SK-N-SH (cell line): ENCODE results near the gene DCANP1. TPM values are rescaled to one million over a fixed set of nuclear protein-coding genes. Genes with fewer than 3 reads are reported as not detected.

Experiments
- CTCF ChIA-PET: fragments of 300-600, 350-600 bp; formaldehyde crosslinking; extraction: SDS; loops from one replicate; lab custom pipeline; 2021; lab: Yijun Ruan, JAX
- POLR2A ChIA-PET: fragments of 350-600 bp; sonication (Branson Sonifier 250); formaldehyde crosslinking; extraction: SDS; loops from one replicate; lab custom pipeline; 2020; ENCODE audit warnings: antibody characterized with exemption, inconsistent platforms; lab: Yijun Ruan, JAX
- DNase-seq: peaks from one replicate; pipeline ENCODE4 v3.0.0; 2012
- H2AFZ ChIP-seq: fragments of 200-600 bp; sonication (generic); 2 replicates; pipeline ENCODE4 v1.8.1; 2016; ENCODE audit warnings: antibody characterized with exemption, mild to moderate bottlenecking, low read depth
- H3F3A ChIP-seq: fragments of 200-600 bp; sonication (generic); replicated peaks from 2 replicates; pipeline ENCODE3; 2016; ENCODE audit warnings: antibody characterized with exemption, mild to moderate bottlenecking; ENCODE audit not compliant: insufficient read depth
- H3K27ac ChIP-seq, 2 experiments: fragments of 200-500 bp in 1 of 2; fragments of 200-600 bp in 1 of 2; sonication (Bioruptor generic) in 1 of 2; sonication (generic), shearing (Covaris generic) in 1 of 2; 2 replicates each; pipeline versions ENCODE4 v1.5.1 to v1.6.1; 2014 to 2016; ENCODE audit warnings: low read depth in 2 of 2, inconsistent platforms in 1 of 2, low read length in 1 of 2, mild to moderate bottlenecking in 1 of 2, mixed read lengths in 1 of 2
- H3K27me3 ChIP-seq: fragments of 200-600 bp; sonication (generic), shearing (Covaris generic); 2 replicates; pipeline ENCODE4 v1.6.1; 2016; ENCODE audit warnings: mixed run types; ENCODE audit not compliant: insufficient read depth
- H3K36me3 ChIP-seq, 2 experiments: fragments of 200-500 bp in 1 of 2; fragments of 200-600 bp in 1 of 2; sonication (Bioruptor generic) in 1 of 2; sonication (generic) in 1 of 2; replicated peaks in 1 of 2; 2 replicates each; pipeline versions ENCODE3 to v1.5.1; 2014 to 2016; ENCODE audit warnings: low read length in 1 of 2, mild to moderate bottlenecking in 1 of 2; ENCODE audit not compliant: insufficient read depth in 2 of 2, control insufficient read depth in 1 of 2
- H3K4me1 ChIP-seq, 2 experiments: fragments of 200-500 bp in 1 of 2; fragments of 200-600 bp in 1 of 2; sonication (Bioruptor generic) in 1 of 2; sonication (generic), shearing (Covaris generic) in 1 of 2; 2 replicates each; pipeline versions ENCODE4 v1.5.1 to v1.6.1; 2014 to 2016; ENCODE audit warnings: low read depth in 1 of 2, low read length in 1 of 2, mixed run types in 1 of 2; ENCODE audit not compliant: insufficient read depth in 2 of 2, control insufficient read depth in 1 of 2
- H3K4me2 ChIP-seq: fragments of 200-600 bp; sonication (generic), shearing (Covaris generic); 2 replicates; pipeline ENCODE4 v1.6.1; 2017; ENCODE audit warnings: mixed run types
- H3K4me3 ChIP-seq, 2 experiments: fragments of 200-500 bp in 1 of 2; fragments of 200-600 bp in 1 of 2; sonication (Bioruptor generic) in 1 of 2; sonication (generic), shearing (Covaris generic) in 1 of 2; 2 replicates each; pipeline versions ENCODE4 v1.5.1 to v1.8.1; 2014 to 2016; ENCODE audit warnings: low read depth in 2 of 2, inconsistent platforms in 1 of 2, low read length in 1 of 2, mild to moderate bottlenecking in 1 of 2, mixed read lengths in 1 of 2, moderate library complexity in 1 of 2
- H3K79me2 ChIP-seq: fragments of 200-600 bp; sonication (generic); 2 replicates; pipeline ENCODE4 v1.8.1; 2017; ENCODE audit warnings: mild to moderate bottlenecking; ENCODE audit not compliant: insufficient read depth
- H3K9ac ChIP-seq: fragments of 200-600 bp; sonication (generic); 2 replicates; pipeline ENCODE4 v1.6.1; 2017; ENCODE audit warnings: mixed run types
- H3K9me2 ChIP-seq: fragments of 200-600 bp; sonication (generic); 2 replicates; pipeline ENCODE4 v1.6.1; 2017; ENCODE audit warnings: mixed run types
- H3K9me3 ChIP-seq: fragments of 200-600 bp; sonication (generic); 2 replicates; pipeline ENCODE4 v1.6.1; 2017; ENCODE audit warnings: mixed run types, mild to moderate bottlenecking, moderate library complexity
- H4K20me1 ChIP-seq: fragments of 200-600 bp; sonication (generic); 2 replicates; pipeline ENCODE4 v1.6.1; 2017; ENCODE audit warnings: mild to moderate bottlenecking, mixed run types; ENCODE audit not compliant: insufficient read depth
- CHD2 ChIP-seq: fragments of 150-350 bp; IDR thresholded peaks from 2 replicates; pipeline ENCODE4 v1.6.1; 2018; ENCODE audit warnings: low read length; ENCODE audit not compliant: partially characterized antibody
- EZH2phosphoT487 ChIP-seq: fragments of 200-600 bp; sonication (generic); IDR thresholded peaks from 2 replicates; pipeline ENCODE4 v1.6.1; 2017; ENCODE audit warnings: low read depth, mixed run types, mild to moderate bottlenecking, antibody characterized with exemption, moderate library complexity, borderline replicate concordance
- FOSL2 ChIP-seq: IDR thresholded peaks from 2 replicates; pipeline ENCODE4 v1.4.0; 2012; ENCODE audit warnings: low read depth, mild to moderate bottlenecking, moderate library complexity, borderline replicate concordance
- GATA2 ChIP-seq: sonication (generic); formaldehyde crosslinking; IDR thresholded peaks from 2 replicates; pipeline ENCODE4 v1.5.0; 2020; ENCODE audit warnings: mild to moderate bottlenecking, missing genetic modification reagents
- MEF2A ChIP-seq: IDR thresholded peaks from 2 replicates; pipeline ENCODE4 v1.4.0; 2012; ENCODE audit warnings: low read depth, borderline replicate concordance
- RAD21 ChIP-seq: IDR thresholded peaks from 2 replicates; pipeline ENCODE4 v1.6.1; 2012; ENCODE audit warnings: mild to moderate bottlenecking, low read length
- SIN3A ChIP-seq: IDR thresholded peaks from 2 replicates; pipeline ENCODE4 v1.6.1; 2012; ENCODE audit warnings: low read depth, mild to moderate bottlenecking, low read length, moderate library complexity, borderline replicate concordance
- SMC3 ChIP-seq: IDR thresholded peaks from 2 replicates; pipeline ENCODE4 v1.6.1; 2012; ENCODE audit warnings: low read depth, low read length, improper control_type of control experiment
- YY1 ChIP-seq: IDR thresholded peaks from 2 replicates; pipeline ENCODE4 v1.4.0; 2012; ENCODE audit warnings: low read depth, mild to moderate bottlenecking
- WGBS: methylation state at CpG from one replicate; pipeline ENCODE4 v1.1.6; 2017; ENCODE audit warnings: low lambda C conversion rate; 5-methylcytosine and 5-hydroxymethylcytosine counted together
- polyA plus RNA-seq, 3 experiments: library from polyadenylated mRNA; depleted of rRNA; stranded (reverse); fragments of >200 nt; gene quantifications; 2 replicates each; pipeline ENCODE4 v1.2.3, GENCODE V29; 2012
- TF ChIP-seq, protein P1 (sequence below): fragments of 150-350 bp; IDR thresholded peaks from 2 replicates; pipeline ENCODE4 v1.6.1; 2017; ENCODE audit warnings: antibody characterized with exemption, low read length, low read depth, borderline replicate concordance
- TF ChIP-seq, protein P2 (sequence below): IDR thresholded peaks from 2 replicates; pipeline ENCODE4 v1.4.0; 2012; ENCODE audit warnings: low read depth
- TF ChIP-seq, protein P3 (sequence below): IDR thresholded peaks from 2 replicates; pipeline ENCODE4; 2012
- TF ChIP-seq, protein P4 (sequence below): IDR thresholded peaks from 2 replicates; pipeline ENCODE4 v1.4.0; 2012; ENCODE audit warnings: low read depth, borderline replicate concordance
- TF ChIP-seq, protein P5 (sequence below): fragments of 150-350 bp; IDR thresholded peaks from 2 replicates; pipeline ENCODE4 v1.6.1; 2016; ENCODE audit warnings: mild to moderate bottlenecking, low read depth, low read length
- TF ChIP-seq, protein P6 (sequence below): fragments of 200-600 bp; sonication (generic); IDR thresholded peaks from 2 replicates; pipeline ENCODE4 v1.6.1; 2017; ENCODE audit warnings: antibody characterized with exemption, mild to moderate bottlenecking, moderate library complexity

The DCANP1 gene
- polyA plus RNA-seq, 1 of the 3 experiments (the other 2 are of a cell fraction): not detected

DNA sequence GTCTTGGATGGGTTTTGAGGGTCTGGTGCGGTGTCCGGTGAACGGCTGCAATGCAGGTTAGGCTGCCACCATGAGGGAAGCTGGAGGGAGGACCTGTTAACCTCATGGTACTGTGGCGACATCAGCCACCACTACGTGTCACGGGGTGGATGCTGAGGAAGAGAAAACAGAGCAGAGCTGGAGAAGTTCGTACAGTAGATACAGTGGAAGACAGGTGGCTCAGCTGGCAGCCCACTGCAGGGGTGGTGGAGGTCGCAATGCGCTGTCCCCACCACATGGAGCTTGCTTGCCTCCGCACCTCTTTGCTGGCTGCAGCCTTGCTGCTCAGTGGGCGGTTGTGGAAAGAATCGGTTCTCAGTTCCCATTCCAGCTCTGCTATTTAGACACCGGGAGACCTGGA is 2.8 kb downstream of the DCANP1 start:
- H3K4me3 ChIP-seq: no peak overlapping the region
- no peak overlapping the region for H3K9ac ChIP-seq
- no peak for DNase-seq
- H3K9me2 ChIP-seq: no peaks in the 10 kb centered on the region
- no peaks in the 10 kb centered on the region for H3K27me3 ChIP-seq
- no peak overlapping the region for H3K27ac ChIP-seq
- TF ChIP-seq FOSL2 (no peak), MEF2A (no peak), GATA2 (CRISPR knock-in tag) (no peak), EZH2phosphoT487 (no peak), SIN3A (no peak), CHD2 (no peak), SMC3 (no peak), RAD21 (no peak), YY1 (no peak)
- TF ChIP-seq, protein P1, sequence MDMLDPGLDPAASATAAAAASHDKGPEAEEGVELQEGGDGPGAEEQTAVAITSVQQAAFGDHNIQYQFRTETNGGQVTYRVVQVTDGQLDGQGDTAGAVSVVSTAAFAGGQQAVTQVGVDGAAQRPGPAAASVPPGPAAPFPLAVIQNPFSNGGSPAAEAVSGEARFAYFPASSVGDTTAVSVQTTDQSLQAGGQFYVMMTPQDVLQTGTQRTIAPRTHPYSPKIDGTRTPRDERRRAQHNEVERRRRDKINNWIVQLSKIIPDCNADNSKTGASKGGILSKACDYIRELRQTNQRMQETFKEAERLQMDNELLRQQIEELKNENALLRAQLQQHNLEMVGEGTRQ: no peak
- TF ChIP-seq, protein P2, sequence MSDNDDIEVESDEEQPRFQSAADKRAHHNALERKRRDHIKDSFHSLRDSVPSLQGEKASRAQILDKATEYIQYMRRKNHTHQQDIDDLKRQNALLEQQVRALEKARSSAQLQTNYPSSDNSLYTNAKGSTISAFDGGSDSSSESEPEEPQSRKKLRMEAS: no peak
- TF ChIP-seq, protein P3, sequence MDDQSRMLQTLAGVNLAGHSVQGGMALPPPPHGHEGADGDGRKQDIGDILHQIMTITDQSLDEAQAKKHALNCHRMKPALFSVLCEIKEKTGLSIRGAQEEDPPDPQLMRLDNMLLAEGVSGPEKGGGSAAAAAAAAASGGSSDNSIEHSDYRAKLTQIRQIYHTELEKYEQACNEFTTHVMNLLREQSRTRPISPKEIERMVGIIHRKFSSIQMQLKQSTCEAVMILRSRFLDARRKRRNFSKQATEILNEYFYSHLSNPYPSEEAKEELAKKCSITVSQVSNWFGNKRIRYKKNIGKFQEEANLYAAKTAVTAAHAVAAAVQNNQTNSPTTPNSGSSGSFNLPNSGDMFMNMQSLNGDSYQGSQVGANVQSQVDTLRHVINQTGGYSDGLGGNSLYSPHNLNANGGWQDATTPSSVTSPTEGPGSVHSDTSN: no peak
- TF ChIP-seq, protein P4, sequence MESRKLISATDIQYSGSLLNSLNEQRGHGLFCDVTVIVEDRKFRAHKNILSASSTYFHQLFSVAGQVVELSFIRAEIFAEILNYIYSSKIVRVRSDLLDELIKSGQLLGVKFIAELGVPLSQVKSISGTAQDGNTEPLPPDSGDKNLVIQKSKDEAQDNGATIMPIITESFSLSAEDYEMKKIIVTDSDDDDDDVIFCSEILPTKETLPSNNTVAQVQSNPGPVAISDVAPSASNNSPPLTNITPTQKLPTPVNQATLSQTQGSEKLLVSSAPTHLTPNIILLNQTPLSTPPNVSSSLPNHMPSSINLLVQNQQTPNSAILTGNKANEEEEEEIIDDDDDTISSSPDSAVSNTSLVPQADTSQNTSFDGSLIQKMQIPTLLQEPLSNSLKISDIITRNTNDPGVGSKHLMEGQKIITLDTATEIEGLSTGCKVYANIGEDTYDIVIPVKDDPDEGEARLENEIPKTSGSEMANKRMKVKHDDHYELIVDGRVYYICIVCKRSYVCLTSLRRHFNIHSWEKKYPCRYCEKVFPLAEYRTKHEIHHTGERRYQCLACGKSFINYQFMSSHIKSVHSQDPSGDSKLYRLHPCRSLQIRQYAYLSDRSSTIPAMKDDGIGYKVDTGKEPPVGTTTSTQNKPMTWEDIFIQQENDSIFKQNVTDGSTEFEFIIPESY: no peak
- TF ChIP-seq, protein P5, sequence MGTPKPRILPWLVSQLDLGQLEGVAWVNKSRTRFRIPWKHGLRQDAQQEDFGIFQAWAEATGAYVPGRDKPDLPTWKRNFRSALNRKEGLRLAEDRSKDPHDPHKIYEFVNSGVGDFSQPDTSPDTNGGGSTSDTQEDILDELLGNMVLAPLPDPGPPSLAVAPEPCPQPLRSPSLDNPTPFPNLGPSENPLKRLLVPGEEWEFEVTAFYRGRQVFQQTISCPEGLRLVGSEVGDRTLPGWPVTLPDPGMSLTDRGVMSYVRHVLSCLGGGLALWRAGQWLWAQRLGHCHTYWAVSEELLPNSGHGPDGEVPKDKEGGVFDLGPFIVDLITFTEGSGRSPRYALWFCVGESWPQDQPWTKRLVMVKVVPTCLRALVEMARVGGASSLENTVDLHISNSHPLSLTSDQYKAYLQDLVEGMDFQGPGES: no peak
- TF ChIP-seq, protein P6, sequence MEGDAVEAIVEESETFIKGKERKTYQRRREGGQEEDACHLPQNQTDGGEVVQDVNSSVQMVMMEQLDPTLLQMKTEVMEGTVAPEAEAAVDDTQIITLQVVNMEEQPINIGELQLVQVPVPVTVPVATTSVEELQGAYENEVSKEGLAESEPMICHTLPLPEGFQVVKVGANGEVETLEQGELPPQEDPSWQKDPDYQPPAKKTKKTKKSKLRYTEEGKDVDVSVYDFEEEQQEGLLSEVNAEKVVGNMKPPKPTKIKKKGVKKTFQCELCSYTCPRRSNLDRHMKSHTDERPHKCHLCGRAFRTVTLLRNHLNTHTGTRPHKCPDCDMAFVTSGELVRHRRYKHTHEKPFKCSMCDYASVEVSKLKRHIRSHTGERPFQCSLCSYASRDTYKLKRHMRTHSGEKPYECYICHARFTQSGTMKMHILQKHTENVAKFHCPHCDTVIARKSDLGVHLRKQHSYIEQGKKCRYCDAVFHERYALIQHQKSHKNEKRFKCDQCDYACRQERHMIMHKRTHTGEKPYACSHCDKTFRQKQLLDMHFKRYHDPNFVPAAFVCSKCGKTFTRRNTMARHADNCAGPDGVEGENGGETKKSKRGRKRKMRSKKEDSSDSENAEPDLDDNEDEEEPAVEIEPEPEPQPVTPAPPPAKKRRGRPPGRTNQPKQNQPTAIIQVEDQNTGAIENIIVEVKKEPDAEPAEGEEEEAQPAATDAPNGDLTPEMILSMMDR: no peak
- no peaks in the 10 kb centered on the region for H3F3A ChIP-seq
- no peaks in the 10 kb centered on the region for H3K36me3 ChIP-seq
- no peak overlapping the region for H2AFZ ChIP-seq
- POLR2A ChIA-PET: no interaction called here
- H4K20me1 ChIP-seq: no peaks in the 10 kb centered on the region
- H3K4me1 ChIP-seq: peaks cover 0 to 15% of the 10 kb centered on the region in 2 experiments; a peak in 1 of 4 replicates
- CTCF ChIA-PET: interaction anchor here (0.7 to 4.3 kb wide), 4 partner anchors 12 to 385 kb away, joined by 3 to 50 read pairs (median 3); no protein-coding TSS in a partner anchor
- no peaks in the 10 kb centered on the region for H3K79me2 ChIP-seq
- H3K4me2 ChIP-seq: no peak overlapping the region
- WGBS: 77% methylated on average over 9 of the region's 13 CpGs
- no peaks in the 10 kb centered on the region for H3K9me3 ChIP-seq
